Measurements from ENCODE around the gene SPANXN1. TPM values are rescaled to one million over a fixed set of nuclear protein-coding genes. Genes with fewer than 3 reads are reported as not detected.
"Not testable (repeated sequence)": the region's sequence is repeated elsewhere in the genome, so short reads cannot be mapped to it uniquely, and the experiment has no call there.

SPANXN1 gene
- not detected in 2 replicates for total RNA-seq

GRCh38 chrX:145247203-145247602 is at the start of gene SPANXN1:
Gene SPANXN1 (plus strand): TSS chrX:145247503. CDS start chrX:145247587, 84 bp downstream.
- intact Hi-C loops (cut with micrococcal nuclease) = not testable (repeated sequence)

DNA sequence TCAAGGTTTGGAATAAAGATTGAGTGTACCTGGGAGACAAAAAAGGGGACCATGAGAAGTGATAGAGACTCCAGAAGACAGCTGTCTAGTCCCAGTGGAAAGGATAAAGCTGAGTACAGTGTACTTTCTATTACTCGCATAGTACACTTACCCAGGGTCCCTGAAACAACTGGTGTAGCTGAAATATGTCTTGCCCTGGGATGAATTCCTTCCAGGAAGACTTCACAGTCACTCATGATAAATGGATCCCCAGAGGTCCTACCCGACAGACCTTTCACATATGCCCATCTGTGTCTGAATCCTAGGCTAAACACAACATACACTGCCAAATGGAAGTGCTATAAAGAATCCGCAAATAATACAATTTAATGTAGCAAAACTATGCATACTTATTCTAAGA is 48.2 kb upstream of the SPANXN1 start:
- intact Hi-C loops (cut with micrococcal nuclease) = no loop called here

DNA sequence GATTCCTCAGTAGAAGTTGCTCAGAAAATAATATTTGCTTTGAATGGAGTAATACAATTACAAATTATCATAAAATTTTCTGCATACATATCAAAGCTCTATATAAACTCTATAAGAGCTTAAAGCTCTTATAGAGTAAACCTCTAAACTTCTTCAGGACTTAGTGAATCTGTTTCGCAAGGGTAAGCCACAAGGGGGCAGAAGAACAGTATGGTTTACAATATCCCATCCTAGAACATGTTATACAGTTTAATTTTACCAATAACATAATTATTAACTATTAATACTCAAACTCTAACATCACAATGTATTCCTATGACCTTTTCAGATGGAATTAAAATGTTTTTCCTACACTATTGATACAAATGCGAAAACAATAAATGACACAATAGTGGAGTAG is 33.8 kb upstream of the SPANXN1 start:
- intact Hi-C loops (cut with micrococcal nuclease) = no loop called here

- intact Hi-C loops (cut with micrococcal nuclease) = no loop called here
Observed at GRCh38 chrX:145292218-145292617, 44.9 kb downstream of the SPANXN1 start.

Data from T-helper 2 cell treated with Interferon-gamma antibody and Interleukin-4, amounts not matched to agents 100 ng/mL and 5 ng/mL, for 36 hours (primary cell).